ENCODE measurements around the gene ITK. TPM values are rescaled to one million over a fixed set of nuclear protein-coding genes. Genes with fewer than 3 reads are reported as not detected.

ITK gene
- total and polyA plus RNA-seq, 4 donors = 0.35 to 1.5 (median 0.43) TPM

DNA sequence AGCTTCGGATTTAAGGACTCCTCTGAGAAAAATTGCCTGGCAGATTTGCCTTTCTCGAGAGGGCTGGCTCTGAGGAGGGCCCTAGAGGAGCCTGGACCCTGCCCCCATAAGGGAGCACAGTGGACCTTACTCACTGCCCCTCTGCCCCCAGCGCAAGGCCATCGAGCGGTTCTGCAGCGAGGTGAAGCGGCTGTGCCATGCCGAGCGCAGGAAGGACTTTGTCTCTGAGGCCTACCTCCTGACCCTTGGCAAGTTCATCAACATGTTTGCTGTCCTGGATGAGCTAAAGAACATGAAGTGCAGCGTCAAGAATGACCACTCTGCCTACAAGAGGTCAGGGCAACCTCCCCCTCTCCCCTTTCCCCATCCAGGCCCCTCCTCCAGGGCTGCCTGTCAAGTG, 119.9 kb downstream of the ITK start:
- no peak overlapping the region for H3K4me3 ChIP-seq (ENCODE audit: low read depth in 1 of 3, low read length in 3 of 3)
- H3K36me3 ChIP-seq (ENCODE audit: control insufficient read depth in 4 of 4, insufficient read depth in 3 of 4, low read depth in 1 of 4, low read length in 3 of 4) = no peaks in the 10 kb centered on the region
- peak overlapping the region; percentile 72 to 76 for H3K27ac ChIP-seq (ENCODE audit: low read depth in 1 of 2, low read length in 2 of 2)
- no peaks in the 10 kb centered on the region for H3K9me3 ChIP-seq (ENCODE audit: control insufficient read depth in 4 of 4, low read length in 3 of 4)
- H3K4me1 ChIP-seq (ENCODE audit: control insufficient read depth in 4 of 4, insufficient read depth in 4 of 4, low read length in 3 of 4) = peaks cover 2 to 17% (median 7%) of the 10 kb centered on the region in 4 donors
- TF ChIP-seq SP1 (IDR thresholded peaks at IDR 0.05) (peak; percentile 99), HNF4G (IDR thresholded peaks at IDR 0.05) (peak; percentile 100), YY1 (IDR thresholded peaks at IDR 0.05) (peak; percentile 73), RXRA (IDR thresholded peaks at IDR 0.05) (peak; percentile 99 to 100), FOXA1 (IDR thresholded peaks at IDR 0.05) (peak; percentile 80), MAX (IDR thresholded peaks at IDR 0.05) (peak; percentile 95), JUND (IDR thresholded peaks at IDR 0.05) (peak; percentile 82 to 90), EGR1 (IDR thresholded peaks at IDR 0.05; ENCODE audit: low read depth in 2 of 2) (no peak), GABPA (IDR thresholded peaks at IDR 0.05 in 1 of 2, conservative IDR thresholded peaks at IDR 0.05 in 1 of 2) (peak in 1 of 2 donors; percentile 52), RAD21 (IDR thresholded peaks at IDR 0.05) (peak; percentile 45 to 66), CTCF (IDR thresholded peaks at IDR 0.05; ENCODE audit: low read depth, low read length, missing input control) (no peak), HNF4A (conservative IDR thresholded peaks at IDR 0.05) (peak; percentile 100), FOXA2 (IDR thresholded peaks at IDR 0.05) (peak; percentile 76), REST (IDR thresholded peaks at IDR 0.05) (peak; percentile 74), NR2F2 (IDR thresholded peaks at IDR 0.05) (peak; percentile 93), TAF1 (conservative IDR thresholded peaks at IDR 0.05) (no peak), ATF3 (IDR thresholded peaks at IDR 0.05) (peak; percentile 82)
- TF ChIP-seq, protein P1, sequence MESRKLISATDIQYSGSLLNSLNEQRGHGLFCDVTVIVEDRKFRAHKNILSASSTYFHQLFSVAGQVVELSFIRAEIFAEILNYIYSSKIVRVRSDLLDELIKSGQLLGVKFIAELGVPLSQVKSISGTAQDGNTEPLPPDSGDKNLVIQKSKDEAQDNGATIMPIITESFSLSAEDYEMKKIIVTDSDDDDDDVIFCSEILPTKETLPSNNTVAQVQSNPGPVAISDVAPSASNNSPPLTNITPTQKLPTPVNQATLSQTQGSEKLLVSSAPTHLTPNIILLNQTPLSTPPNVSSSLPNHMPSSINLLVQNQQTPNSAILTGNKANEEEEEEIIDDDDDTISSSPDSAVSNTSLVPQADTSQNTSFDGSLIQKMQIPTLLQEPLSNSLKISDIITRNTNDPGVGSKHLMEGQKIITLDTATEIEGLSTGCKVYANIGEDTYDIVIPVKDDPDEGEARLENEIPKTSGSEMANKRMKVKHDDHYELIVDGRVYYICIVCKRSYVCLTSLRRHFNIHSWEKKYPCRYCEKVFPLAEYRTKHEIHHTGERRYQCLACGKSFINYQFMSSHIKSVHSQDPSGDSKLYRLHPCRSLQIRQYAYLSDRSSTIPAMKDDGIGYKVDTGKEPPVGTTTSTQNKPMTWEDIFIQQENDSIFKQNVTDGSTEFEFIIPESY (IDR thresholded peaks at IDR 0.05) = peak; percentile 91
- no peak overlapping the region for H3K9ac ChIP-seq (ENCODE audit: low read depth in 1 of 2, low read length in 2 of 2)
- no peaks in the 10 kb centered on the region for H3K27me3 ChIP-seq (ENCODE audit: control insufficient read depth in 4 of 4, insufficient read depth in 4 of 4, low read length in 3 of 4)
- WGBS = 34% methylated on average over 10 of the region's 10 CpGs
- peak; percentile 55 for DNase-seq (ENCODE audit: low spot score)
